ENCODE data around the gene SCN3B. TPM values are rescaled to one million over a fixed set of nuclear protein-coding genes. Genes with fewer than 3 reads are reported as not detected.

SCN3B gene
- total and polyA plus RNA-seq, 2 donors (not counting 1 experiment from before 2014, with no cell fraction given): under 0.01 to 0.03 TPM

GRCh38 chr11:123611698-123612097, 42.7 kb downstream of the SCN3B start:
- H3K27ac ChIP-seq (ENCODE audit: insufficient read depth, low read length): no peak overlapping the region
- no peak overlapping the region for H3K9ac ChIP-seq (ENCODE audit: insufficient read depth, low read length)
- TF ChIP-seq CTCF (conservative IDR thresholded peaks at IDR 0.05 in 1 of 2, IDR thresholded peaks at IDR 0.05 in 1 of 2; ENCODE audit: low read depth in 1 of 2, low read length in 2 of 2) (no peak), EZH2 (IDR thresholded peaks at IDR 0.05; ENCODE audit: low read length, missing control alignments) (no peak)
- no peak overlapping the region for H2AFZ ChIP-seq (ENCODE audit: low read length)
- no peaks in the 10 kb centered on the region for H3K79me2 ChIP-seq (ENCODE audit: control insufficient read depth, insufficient read depth, low read length)
- H3K9me3 ChIP-seq (ENCODE audit: control insufficient read depth, insufficient read depth, low read depth, low read length): no peaks in the 10 kb centered on the region
- H3K36me3 ChIP-seq (ENCODE audit: control insufficient read depth, insufficient read depth, low read length): no peaks in the 10 kb centered on the region
- no peaks in the 10 kb centered on the region for H3K4me1 ChIP-seq (ENCODE audit: control insufficient read depth, extremely low read depth, insufficient read depth, low read length)
- H4K20me1 ChIP-seq (ENCODE audit: control insufficient read depth, extremely low read depth, insufficient read depth, low read length): no peaks in the 10 kb centered on the region
- DNase-seq (ENCODE audit: low read depth in 2 of 2): no peak
- H3K4me2 ChIP-seq (ENCODE audit: extremely low read depth, insufficient read depth, low read length): no peak overlapping the region
- H3K27me3 ChIP-seq (ENCODE audit: control insufficient read depth, insufficient read depth, low read length): no peaks in the 10 kb centered on the region
- H3K4me3 ChIP-seq (replicated peaks in 1 of 4; ENCODE audit: control extremely low read depth in 1 of 4, insufficient read depth in 1 of 4, low read depth in 3 of 4, low read length in 4 of 4): no peak overlapping the region

GRCh38 chr11:123608945-123609344, 45.5 kb downstream of the SCN3B start:
- Histone ChIP-seq H3K36me3 (ENCODE audit: control insufficient read depth, insufficient read depth, low read length) (no peaks in the 10 kb centered on the region), H3K27ac (ENCODE audit: insufficient read depth, low read length) (no peak overlapping the region), H3K9ac (ENCODE audit: insufficient read depth, low read length) (no peak overlapping the region), H4K20me1 (ENCODE audit: control insufficient read depth, extremely low read depth, insufficient read depth, low read length) (no peaks in the 10 kb centered on the region), H3K4me3 (replicated peaks in 1 of 4; ENCODE audit: control extremely low read depth in 1 of 4, insufficient read depth in 1 of 4, low read depth in 3 of 4, low read length in 4 of 4) (no peak overlapping the region), H3K9me3 (ENCODE audit: control insufficient read depth, insufficient read depth, low read depth, low read length) (no peaks in the 10 kb centered on the region), H3K4me1 (ENCODE audit: control insufficient read depth, extremely low read depth, insufficient read depth, low read length) (no peaks in the 10 kb centered on the region), H3K4me2 (ENCODE audit: extremely low read depth, insufficient read depth, low read length) (no peak overlapping the region), H3K79me2 (ENCODE audit: control insufficient read depth, insufficient read depth, low read length) (no peaks in the 10 kb centered on the region), H3K27me3 (ENCODE audit: control insufficient read depth, insufficient read depth, low read length) (no peaks in the 10 kb centered on the region), H2AFZ (ENCODE audit: low read length) (no peak overlapping the region)
- no peak for DNase-seq (ENCODE audit: low read depth in 2 of 2)
- TF ChIP-seq EZH2 (IDR thresholded peaks at IDR 0.05; ENCODE audit: low read length, missing control alignments) (no peak), CTCF (conservative IDR thresholded peaks at IDR 0.05 in 1 of 2, IDR thresholded peaks at IDR 0.05 in 1 of 2; ENCODE audit: low read depth in 1 of 2, low read length in 2 of 2) (no peak)

- H3K79me2 ChIP-seq (ENCODE audit: control insufficient read depth, insufficient read depth, low read length): no peaks in the 10 kb centered on the region
- H4K20me1 ChIP-seq (ENCODE audit: control insufficient read depth, extremely low read depth, insufficient read depth, low read length): no peaks in the 10 kb centered on the region
- TF ChIP-seq CTCF (conservative IDR thresholded peaks at IDR 0.05 in 1 of 2, IDR thresholded peaks at IDR 0.05 in 1 of 2; ENCODE audit: low read depth in 1 of 2, low read length in 2 of 2) (no peak), EZH2 (IDR thresholded peaks at IDR 0.05; ENCODE audit: low read length, missing control alignments) (no peak)
- no peak for DNase-seq (ENCODE audit: low read depth in 2 of 2)
- H3K9ac ChIP-seq (ENCODE audit: insufficient read depth, low read length): no peak overlapping the region
- H3K36me3 ChIP-seq (ENCODE audit: control insufficient read depth, insufficient read depth, low read length): no peaks in the 10 kb centered on the region
- no peak overlapping the region for H2AFZ ChIP-seq (ENCODE audit: low read length)
- H3K9me3 ChIP-seq (ENCODE audit: control insufficient read depth, insufficient read depth, low read depth, low read length): no peaks in the 10 kb centered on the region
- no peak overlapping the region for H3K4me2 ChIP-seq (ENCODE audit: extremely low read depth, insufficient read depth, low read length)
- no peak overlapping the region for H3K27ac ChIP-seq (ENCODE audit: insufficient read depth, low read length)
- H3K4me3 ChIP-seq (replicated peaks in 1 of 4; ENCODE audit: control extremely low read depth in 1 of 4, insufficient read depth in 1 of 4, low read depth in 3 of 4, low read length in 4 of 4): no peak overlapping the region
- H3K27me3 ChIP-seq (ENCODE audit: control insufficient read depth, insufficient read depth, low read length): no peaks in the 10 kb centered on the region
- H3K4me1 ChIP-seq (ENCODE audit: control insufficient read depth, extremely low read depth, insufficient read depth, low read length): no peaks in the 10 kb centered on the region
Measured at GRCh38 chr11:123608371-123608770, 46.1 kb downstream of the SCN3B start.
